MM.1S (cell line): ENCODE data around the gene PRUNE2.

ENCODE experiments used
- DNase-seq: peaks from one replicate; pipeline ENCODE4 v3.0.0-alpha.2; 2015
- H2AFZ ChIP-seq: fragments of 300-600 bp; sonication (generic); 2 replicates; pipeline ENCODE4 v1.6.0; 2016; ENCODE audit warnings: antibody characterized with exemption, low read length
- H3F3A ChIP-seq: fragments of 300-600 bp; sonication (generic); 2 replicates; pipeline ENCODE4 v1.6.1; 2016; ENCODE audit warnings: mild to moderate bottlenecking, antibody characterized with exemption, low read length, moderate library complexity, mixed read lengths; ENCODE audit not compliant: insufficient read depth
- H3K27ac ChIP-seq: fragments of 300-600 bp; sonication (generic); 2 replicates; pipeline ENCODE4 v1.5.1; 2016; ENCODE audit warnings: mild to moderate bottlenecking, low read length
- H3K27me3 ChIP-seq: fragments of 300-600 bp; sonication (generic); replicated peaks from 2 replicates; pipeline ENCODE4 v1.6.0; 2016; ENCODE audit warnings: low read length; ENCODE audit not compliant: insufficient read depth
- H3K36me3 ChIP-seq: fragments of 300-600 bp; sonication (generic); replicated peaks from 2 replicates; pipeline ENCODE4 v1.6.1; 2016; ENCODE audit warnings: mild to moderate bottlenecking, low read length, mixed read lengths; ENCODE audit not compliant: insufficient read depth
- H3K4me1 ChIP-seq: fragments of 300-600 bp; sonication (generic); 2 replicates; pipeline ENCODE4 v1.6.1; 2016; ENCODE audit warnings: low read length, mixed read lengths
- H3K4me2 ChIP-seq: fragments of 300-600 bp; sonication (generic); 2 replicates; pipeline ENCODE4 v1.6.0; 2016; ENCODE audit warnings: low read depth, low read length
- H3K4me3 ChIP-seq: fragments of 300-600 bp; sonication (generic); 2 replicates; pipeline ENCODE4 v1.5.1; 2016; ENCODE audit warnings: low read length, mixed read lengths
- H3K79me2 ChIP-seq: fragments of 300-600 bp; sonication (generic); 2 replicates; pipeline ENCODE4 v1.6.1; 2016; ENCODE audit warnings: mixed run types, low read length, mixed read lengths
- H3K9ac ChIP-seq: fragments of 300-600 bp; sonication (generic); 2 replicates; pipeline ENCODE4 v1.6.1; 2016; ENCODE audit warnings: low read length, mixed read lengths
- H3K9me2 ChIP-seq: fragments of 300-600 bp; sonication (generic); replicated peaks from 2 replicates; pipeline ENCODE4 v1.6.1; 2016; ENCODE audit warnings: mild to moderate bottlenecking, low read length, mixed read lengths; ENCODE audit not compliant: insufficient read depth
- H3K9me3 ChIP-seq: fragments of 300-600 bp; sonication (generic); replicated peaks from 2 replicates; pipeline ENCODE4 v1.6.1; 2016; ENCODE audit warnings: mild to moderate bottlenecking, low read length, mixed read lengths; ENCODE audit not compliant: insufficient read depth
- H4K20me1 ChIP-seq: fragments of 300-600 bp; sonication (generic); 2 replicates; pipeline ENCODE4 v1.6.1; 2016; ENCODE audit warnings: mild to moderate bottlenecking, low read length, moderate library complexity, mixed read lengths; ENCODE audit not compliant: insufficient read depth
- EZH2 ChIP-seq: fragments of 300-600 bp; sonication (generic); optimal IDR thresholded peaks from 2 replicates; pipeline ENCODE3; 2017; ENCODE audit warnings: low read depth, mild to moderate bottlenecking, antibody characterized with exemption, low read length, mixed read lengths
- EZH2phosphoT487 ChIP-seq: fragments of 300-600 bp; sonication (generic); IDR thresholded peaks from 2 replicates; pipeline ENCODE4 v1.6.1; 2018; ENCODE audit warnings: antibody characterized with exemption, low read length
- TF ChIP-seq, protein P1 (sequence below): fragments of 300-600 bp; sonication (generic); IDR thresholded peaks from 2 replicates; pipeline ENCODE4 v1.5.1; 2016; ENCODE audit warnings: antibody characterized with exemption, low read length, mixed read lengths

The PRUNE2 gene

DNA sequence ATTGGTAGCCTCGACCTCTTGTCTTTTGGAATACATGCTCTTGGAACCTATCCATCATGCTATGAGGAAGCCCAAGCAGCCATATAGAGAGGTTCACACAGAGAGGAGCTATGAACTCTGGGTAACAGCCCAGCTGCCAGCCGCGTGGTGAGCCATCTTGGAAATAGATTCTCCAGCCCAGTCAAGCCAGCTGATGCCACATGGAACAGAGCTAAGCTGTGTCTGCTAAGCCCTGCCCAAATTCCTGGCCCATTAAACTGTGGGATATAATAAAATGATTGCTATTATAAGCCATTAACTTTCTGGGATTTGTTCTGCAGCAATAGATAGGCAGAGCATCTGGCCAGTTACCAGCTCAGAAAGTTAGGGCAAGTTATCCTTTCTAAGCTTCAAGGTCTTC lies 4.9 kb upstream of the PRUNE2 start:
- no peaks in the 10 kb centered on the region for H3F3A ChIP-seq
- H3K36me3 ChIP-seq = no peaks in the 10 kb centered on the region
- no peak for TF ChIP-seq EZH2phosphoT487
- no peak for TF ChIP-seq EZH2
- TF ChIP-seq, protein P1, sequence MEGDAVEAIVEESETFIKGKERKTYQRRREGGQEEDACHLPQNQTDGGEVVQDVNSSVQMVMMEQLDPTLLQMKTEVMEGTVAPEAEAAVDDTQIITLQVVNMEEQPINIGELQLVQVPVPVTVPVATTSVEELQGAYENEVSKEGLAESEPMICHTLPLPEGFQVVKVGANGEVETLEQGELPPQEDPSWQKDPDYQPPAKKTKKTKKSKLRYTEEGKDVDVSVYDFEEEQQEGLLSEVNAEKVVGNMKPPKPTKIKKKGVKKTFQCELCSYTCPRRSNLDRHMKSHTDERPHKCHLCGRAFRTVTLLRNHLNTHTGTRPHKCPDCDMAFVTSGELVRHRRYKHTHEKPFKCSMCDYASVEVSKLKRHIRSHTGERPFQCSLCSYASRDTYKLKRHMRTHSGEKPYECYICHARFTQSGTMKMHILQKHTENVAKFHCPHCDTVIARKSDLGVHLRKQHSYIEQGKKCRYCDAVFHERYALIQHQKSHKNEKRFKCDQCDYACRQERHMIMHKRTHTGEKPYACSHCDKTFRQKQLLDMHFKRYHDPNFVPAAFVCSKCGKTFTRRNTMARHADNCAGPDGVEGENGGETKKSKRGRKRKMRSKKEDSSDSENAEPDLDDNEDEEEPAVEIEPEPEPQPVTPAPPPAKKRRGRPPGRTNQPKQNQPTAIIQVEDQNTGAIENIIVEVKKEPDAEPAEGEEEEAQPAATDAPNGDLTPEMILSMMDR = no peak
- H3K9me2 ChIP-seq = no peaks in the 10 kb centered on the region
- H3K27me3 ChIP-seq = no peaks in the 10 kb centered on the region
- H3K4me1 ChIP-seq = no peaks in the 10 kb centered on the region
- H3K27ac ChIP-seq = no peak overlapping the region
- DNase-seq = no peak
- no peak overlapping the region for H3K9ac ChIP-seq
- H3K79me2 ChIP-seq = no peaks in the 10 kb centered on the region
- no peaks in the 10 kb centered on the region for H4K20me1 ChIP-seq
- H3K4me2 ChIP-seq = no peak overlapping the region
- H2AFZ ChIP-seq = no peak overlapping the region
- H3K4me3 ChIP-seq = no peak overlapping the region
- H3K9me3 ChIP-seq = no peaks in the 10 kb centered on the region

GRCh38 chr9:76906647-76906975 lies 697 bp upstream of the PRUNE2 start:
- no peaks in the 10 kb centered on the region for H3K36me3 ChIP-seq
- H3K9ac ChIP-seq = no peak overlapping the region
- H3K4me3 ChIP-seq = no peak overlapping the region
- no peak for DNase-seq
- no peaks in the 10 kb centered on the region for H3K9me2 ChIP-seq
- H3K4me2 ChIP-seq = no peak overlapping the region
- H3F3A ChIP-seq = no peaks in the 10 kb centered on the region
- no peaks in the 10 kb centered on the region for H3K27me3 ChIP-seq
- TF ChIP-seq EZH2 (no peak), EZH2phosphoT487 (no peak)
- TF ChIP-seq, protein P1 = no peak
- no peaks in the 10 kb centered on the region for H4K20me1 ChIP-seq
- no peak overlapping the region for H2AFZ ChIP-seq
- no peaks in the 10 kb centered on the region for H3K9me3 ChIP-seq
- H3K27ac ChIP-seq = no peak overlapping the region
- no peaks in the 10 kb centered on the region for H3K79me2 ChIP-seq
- H3K4me1 ChIP-seq = no peaks in the 10 kb centered on the region

DNA sequence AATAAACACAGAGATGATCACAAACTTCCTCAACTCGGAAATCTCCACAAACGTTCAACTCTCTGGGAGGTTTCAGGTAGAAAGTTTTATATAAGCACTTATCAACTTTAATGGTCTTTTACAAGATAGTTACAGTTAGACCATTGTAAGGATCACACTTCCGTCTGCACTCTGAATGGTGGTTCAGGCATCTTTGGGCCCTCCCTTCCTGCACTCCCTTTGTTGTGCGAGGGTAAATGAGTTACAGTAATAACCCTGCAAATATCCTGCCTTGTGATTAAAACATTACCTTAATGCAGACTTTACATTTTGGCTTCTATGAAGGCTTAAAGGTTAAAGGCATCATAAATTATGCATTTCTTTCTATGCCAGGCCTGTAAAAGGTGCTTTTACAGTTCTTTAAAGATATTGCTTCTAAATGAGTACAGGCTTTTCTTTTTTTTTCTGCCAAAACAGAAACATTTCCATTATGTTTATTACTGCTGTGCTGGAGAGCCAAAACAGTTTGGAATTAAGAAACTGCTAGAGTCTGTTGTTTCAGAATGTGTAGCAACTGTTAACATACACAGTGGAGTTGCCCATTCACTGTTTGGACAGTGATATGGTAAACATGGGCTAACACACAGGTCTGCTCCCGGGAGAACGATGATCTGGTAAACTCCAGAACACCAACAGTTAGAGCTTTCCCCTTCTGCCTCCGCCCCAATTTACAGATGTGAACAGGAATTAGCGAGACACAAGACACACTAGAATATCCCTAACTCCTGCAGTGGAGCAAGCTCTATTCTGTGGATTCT lies 1.1 kb downstream of the PRUNE2 start:
- no peak for DNase-seq
- H3K27ac ChIP-seq = no peak overlapping the region
- H3K4me2 ChIP-seq = no peak overlapping the region
- no peaks in the 10 kb centered on the region for H3K4me1 ChIP-seq
- no peaks in the 10 kb centered on the region for H3K79me2 ChIP-seq
- no peak overlapping the region for H2AFZ ChIP-seq
- H4K20me1 ChIP-seq = no peaks in the 10 kb centered on the region
- TF ChIP-seq, protein P1 = no peak
- TF ChIP-seq EZH2 (no peak), EZH2phosphoT487 (no peak)
- no peaks in the 10 kb centered on the region for H3K27me3 ChIP-seq
- H3K9ac ChIP-seq = no peak overlapping the region
- no peaks in the 10 kb centered on the region for H3K36me3 ChIP-seq
- H3K9me3 ChIP-seq = no peaks in the 10 kb centered on the region
- H3K9me2 ChIP-seq = no peaks in the 10 kb centered on the region
- H3F3A ChIP-seq = no peaks in the 10 kb centered on the region
- no peak overlapping the region for H3K4me3 ChIP-seq
